Parathyroid adenoma (tissue), 2 donors: ENCODE measurements around the gene BPNT1.
A peak's percentile ranks its signal among the peaks of the same experiment; 100 is the strongest.

Experiments used
- H2AFZ ChIP-seq: fragments of 300-600 bp; sonication (generic); one replicate; pipeline ENCODE4 v1.7.0; 2017; ENCODE audit warnings: antibody characterized with exemption, mild to moderate bottlenecking
- H3K27ac ChIP-seq: fragments of 300-600 bp; sonication (generic); one replicate; pipeline ENCODE4 v1.7.0; 2017
- H3K27me3 ChIP-seq: fragments of 300-600 bp; sonication (generic); one replicate; pipeline ENCODE4 v1.7.0; 2017; ENCODE audit warnings: low read length; ENCODE audit not compliant: control insufficient read depth, insufficient read depth
- H3K36me3 ChIP-seq: fragments of 300-600 bp; sonication (generic); one replicate; pipeline ENCODE4 v1.7.0; 2017; ENCODE audit warnings: low read length; ENCODE audit not compliant: control insufficient read depth, insufficient read depth
- H3K4me1 ChIP-seq: fragments of 300-600 bp; sonication (generic); one replicate; pipeline ENCODE4 v1.7.0; 2017; ENCODE audit warnings: control low read depth
- H3K4me2 ChIP-seq: fragments of 300-600 bp; sonication (generic); one replicate; pipeline ENCODE4 v1.7.0; 2017; ENCODE audit warnings: low read length
- H3K4me3 ChIP-seq: fragments of 300-600 bp; sonication (generic); one replicate; pipeline ENCODE4 v1.7.0; 2017; ENCODE audit warnings: low read depth, low read length
- H3K79me2 ChIP-seq: fragments of 300-600 bp; sonication (generic); one replicate; pipeline ENCODE4 v1.7.0; 2017; ENCODE audit warnings: control low read depth
- H3K9ac ChIP-seq: fragments of 300-600 bp; sonication (generic); one replicate; pipeline ENCODE4 v1.7.0; 2017; ENCODE audit warnings: mild to moderate bottlenecking
- H3K9me3 ChIP-seq: fragments of 300-600 bp; sonication (generic); one replicate; pipeline ENCODE4 v1.7.0; 2017; ENCODE audit warnings: low read length; ENCODE audit not compliant: control insufficient read depth
- TF ChIP-seq, protein P1 (sequence below): fragments of 300-600 bp; sonication (generic); IDR thresholded peaks from one replicate; pipeline ENCODE4 v1.7.0; 2017; ENCODE audit warnings: antibody characterized with exemption, mild to moderate bottlenecking
- donor health status: primary hyperparathyroidism.

The BPNT1 gene, protein sequence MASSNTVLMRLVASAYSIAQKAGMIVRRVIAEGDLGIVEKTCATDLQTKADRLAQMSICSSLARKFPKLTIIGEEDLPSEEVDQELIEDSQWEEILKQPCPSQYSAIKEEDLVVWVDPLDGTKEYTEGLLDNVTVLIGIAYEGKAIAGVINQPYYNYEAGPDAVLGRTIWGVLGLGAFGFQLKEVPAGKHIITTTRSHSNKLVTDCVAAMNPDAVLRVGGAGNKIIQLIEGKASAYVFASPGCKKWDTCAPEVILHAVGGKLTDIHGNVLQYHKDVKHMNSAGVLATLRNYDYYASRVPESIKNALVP

DNA sequence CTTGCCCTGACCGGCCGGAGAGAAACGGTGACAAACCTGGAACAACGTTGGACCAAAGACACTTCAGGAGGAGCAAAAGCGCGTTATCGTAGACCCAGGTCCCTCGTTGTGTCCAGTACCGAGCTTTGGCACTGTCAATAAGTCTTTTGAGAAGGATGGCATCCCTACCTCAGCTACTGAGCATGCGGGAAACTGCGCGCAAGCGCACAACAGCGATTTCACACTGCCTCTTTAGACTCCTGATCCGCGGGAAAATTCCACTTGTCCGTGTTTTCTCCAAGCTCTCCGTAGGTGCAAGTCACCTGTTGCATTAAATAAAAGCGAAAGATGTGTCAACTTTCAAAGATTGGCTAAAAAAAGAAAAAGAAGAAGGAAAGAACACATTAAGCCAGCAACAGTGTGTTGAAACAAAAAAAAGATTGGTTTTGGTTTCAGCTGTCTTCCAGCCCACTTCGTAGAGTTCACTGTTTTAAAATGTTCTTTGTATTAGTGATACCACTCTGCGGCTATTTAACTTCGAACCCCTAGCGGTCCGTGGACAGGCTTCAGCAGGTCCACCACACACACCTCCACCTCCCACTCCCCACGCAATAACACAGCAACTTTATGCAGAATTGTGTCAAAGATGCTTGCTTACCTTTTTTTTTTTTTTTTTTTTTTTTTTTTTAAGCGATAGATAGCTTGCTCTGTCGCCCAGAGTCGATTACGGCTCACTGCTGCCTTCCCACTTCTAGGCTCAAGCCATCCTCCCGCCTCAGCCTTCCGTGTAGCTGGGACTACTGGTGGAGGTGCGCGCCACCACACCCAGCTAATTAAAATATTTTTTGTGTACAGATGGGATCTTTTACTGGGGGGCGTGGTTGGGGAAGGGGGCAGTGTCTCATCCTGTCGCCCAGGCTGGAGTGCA, at the start of gene BPNT1:
Gene BPNT1 (minus strand): TSS at position 139 of the 907 bp plus-strand sequence. CDS start 9,942 bp downstream, outside the sequence.
- Histone ChIP-seq H3K27me3 (no peaks in the 10 kb centered on the region), H3K27ac (peak within 1 kb of the TSS; percentile 30), H3K4me2 (peak within 1 kb of the TSS; percentile 82), H3K36me3 (no peaks in the 10 kb centered on the region), H3K9ac (no peak within 1 kb of the TSS), H3K4me1 (no peaks in the 10 kb centered on the region), H3K9me3 (no peaks in the 10 kb centered on the region), H3K4me3 (peak within 1 kb of the TSS; percentile 86), H2AFZ (peak within 1 kb of the TSS; percentile 81), H3K79me2 (no peaks in the 10 kb centered on the region)
- TF ChIP-seq, protein P1, sequence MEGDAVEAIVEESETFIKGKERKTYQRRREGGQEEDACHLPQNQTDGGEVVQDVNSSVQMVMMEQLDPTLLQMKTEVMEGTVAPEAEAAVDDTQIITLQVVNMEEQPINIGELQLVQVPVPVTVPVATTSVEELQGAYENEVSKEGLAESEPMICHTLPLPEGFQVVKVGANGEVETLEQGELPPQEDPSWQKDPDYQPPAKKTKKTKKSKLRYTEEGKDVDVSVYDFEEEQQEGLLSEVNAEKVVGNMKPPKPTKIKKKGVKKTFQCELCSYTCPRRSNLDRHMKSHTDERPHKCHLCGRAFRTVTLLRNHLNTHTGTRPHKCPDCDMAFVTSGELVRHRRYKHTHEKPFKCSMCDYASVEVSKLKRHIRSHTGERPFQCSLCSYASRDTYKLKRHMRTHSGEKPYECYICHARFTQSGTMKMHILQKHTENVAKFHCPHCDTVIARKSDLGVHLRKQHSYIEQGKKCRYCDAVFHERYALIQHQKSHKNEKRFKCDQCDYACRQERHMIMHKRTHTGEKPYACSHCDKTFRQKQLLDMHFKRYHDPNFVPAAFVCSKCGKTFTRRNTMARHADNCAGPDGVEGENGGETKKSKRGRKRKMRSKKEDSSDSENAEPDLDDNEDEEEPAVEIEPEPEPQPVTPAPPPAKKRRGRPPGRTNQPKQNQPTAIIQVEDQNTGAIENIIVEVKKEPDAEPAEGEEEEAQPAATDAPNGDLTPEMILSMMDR = no peak

DNA sequence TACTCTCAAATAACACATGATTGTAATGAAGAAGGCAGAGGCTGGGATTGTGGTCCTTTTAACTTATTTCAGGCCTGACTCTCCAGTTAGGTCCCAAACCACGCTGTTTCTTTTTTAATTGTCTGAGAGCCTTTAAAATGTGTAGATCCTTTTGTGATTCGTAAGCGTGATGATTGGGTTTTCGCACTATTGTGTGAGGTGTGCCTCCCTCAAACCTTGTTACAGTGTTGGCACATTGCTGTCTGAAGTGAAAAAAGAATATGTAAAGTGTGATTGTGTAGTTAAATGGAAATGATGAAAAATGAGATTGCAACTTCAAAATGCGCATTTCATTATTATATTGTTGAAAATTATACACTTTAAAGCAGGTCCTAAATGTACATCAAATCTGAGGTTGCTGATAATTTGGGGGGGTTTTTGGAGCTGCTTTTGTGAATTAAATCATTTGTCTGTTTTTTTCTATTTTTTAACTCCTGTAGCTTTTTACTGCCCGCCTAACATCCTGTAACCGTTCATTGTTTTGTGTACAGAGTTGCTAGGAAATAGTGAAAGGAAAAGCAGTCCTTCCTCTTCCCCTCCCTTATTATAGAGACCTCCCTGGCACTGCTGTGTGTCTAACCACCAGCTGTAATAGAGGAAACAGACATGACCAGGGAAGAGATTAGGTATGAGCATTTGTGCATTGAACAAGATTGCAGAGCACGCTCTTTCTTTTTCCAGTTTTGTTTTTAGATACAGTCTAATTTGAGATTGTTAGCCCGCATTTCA, 47.6 kb upstream of the BPNT1 start:
- Histone ChIP-seq H3K4me3 (no peak overlapping the region), H3K27me3 (no peaks in the 10 kb centered on the region), H3K27ac (no peak overlapping the region), H3K4me1 (no peaks in the 10 kb centered on the region), H3K79me2 (no peaks in the 10 kb centered on the region), H3K4me2 (no peak overlapping the region), H3K36me3 (no peaks in the 10 kb centered on the region), H2AFZ (no peak overlapping the region), H3K9ac (no peak overlapping the region), H3K9me3 (no peaks in the 10 kb centered on the region)
- TF ChIP-seq, protein P1 = no peak

DNA sequence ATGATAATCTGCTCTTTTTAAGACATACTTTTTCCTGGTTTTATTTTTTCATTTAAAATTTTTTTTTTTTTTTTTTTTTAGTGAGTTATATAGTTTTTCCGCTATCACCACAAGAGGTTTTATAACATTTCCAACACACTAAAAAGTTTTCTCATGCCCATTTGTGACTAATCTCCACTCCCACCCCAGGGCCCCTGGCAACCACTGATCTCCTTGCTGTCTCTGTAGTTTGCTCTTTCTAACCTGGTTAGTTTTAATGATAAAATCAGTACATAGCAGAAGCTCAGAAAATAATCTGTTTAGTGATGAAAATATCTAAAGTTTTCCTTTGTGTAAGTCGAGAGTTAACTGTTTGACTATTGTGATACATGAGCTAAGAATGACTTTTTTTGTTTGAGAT, 46.2 kb upstream of the BPNT1 start:
- no peaks in the 10 kb centered on the region for H3K27me3 ChIP-seq
- no peak overlapping the region for H3K4me2 ChIP-seq
- H3K79me2 ChIP-seq = no peaks in the 10 kb centered on the region
- H3K4me1 ChIP-seq = no peaks in the 10 kb centered on the region
- no peak overlapping the region for H3K27ac ChIP-seq
- TF ChIP-seq, protein P1 = no peak
- no peak overlapping the region for H2AFZ ChIP-seq
- H3K9ac ChIP-seq = no peak overlapping the region
- H3K4me3 ChIP-seq = no peak overlapping the region
- H3K9me3 ChIP-seq = no peaks in the 10 kb centered on the region
- no peaks in the 10 kb centered on the region for H3K36me3 ChIP-seq

DNA sequence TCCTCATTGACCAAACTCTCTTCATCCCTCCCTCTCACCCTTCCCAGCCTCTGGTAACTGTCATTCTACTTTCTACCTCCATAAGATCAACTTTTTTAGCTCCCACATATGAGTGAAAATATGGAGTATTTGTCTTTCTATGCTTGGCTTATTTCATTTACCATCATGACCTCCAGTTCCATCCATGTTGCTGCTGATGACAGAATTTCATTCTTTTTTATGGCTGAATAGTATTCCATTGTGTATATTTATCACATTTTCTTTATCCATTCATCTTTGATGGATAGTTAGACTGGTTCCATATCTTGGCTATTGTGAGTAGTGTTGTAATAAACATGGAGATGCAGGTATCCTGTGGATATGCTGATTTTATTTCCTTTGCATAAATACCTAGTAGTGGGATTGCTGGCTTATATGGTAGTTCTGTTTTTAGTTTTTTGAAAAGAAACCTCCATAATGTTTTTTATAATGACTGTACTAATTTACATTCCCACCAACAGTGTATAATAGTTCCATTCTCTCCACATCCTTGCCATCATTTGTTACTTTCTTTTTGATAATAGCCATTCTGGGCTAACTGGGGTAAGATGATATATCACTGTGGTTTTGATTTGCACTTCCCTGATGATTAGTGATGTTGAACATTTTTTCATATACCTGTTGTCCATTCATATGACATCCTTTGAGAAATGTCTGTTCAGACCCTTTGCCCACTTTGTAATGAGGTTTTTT, 40.1 kb upstream of the BPNT1 start:
- Histone ChIP-seq H2AFZ (no peak overlapping the region), H3K36me3 (no peaks in the 10 kb centered on the region)

More for the DNA sequence above, 40.1 kb upstream of the BPNT1 start:
- H3K4me3 ChIP-seq = no peak overlapping the region
- H3K79me2 ChIP-seq = peaks cover 2% of the 10 kb centered on the region
- H3K27me3 ChIP-seq = no peaks in the 10 kb centered on the region
- H3K4me1 ChIP-seq = no peaks in the 10 kb centered on the region
- no peak overlapping the region for H3K4me2 ChIP-seq
- no peaks in the 10 kb centered on the region for H3K9me3 ChIP-seq
- no peak overlapping the region for H3K9ac ChIP-seq
- TF ChIP-seq, protein P1 = no peak
- H3K27ac ChIP-seq = no peak overlapping the region
